Kidney (tissue), 14 donors: ENCODE results near the gene PIM1. TPM values are rescaled to one million over a fixed set of nuclear protein-coding genes. Genes with fewer than 3 reads are reported as not detected.

Experiments used
- DNase-seq, 5 donors: peaks; one replicate each; pipeline ENCODE4 v3.0.0-alpha.2; 2013 to 2020
- FAIRE-seq: peaks from 2 replicates; lab custom pipeline; 2012; peaks lifted over from hg19 to GRCh38; lab: Jason Lieb, UNC
- H3K27ac ChIP-seq, 2 donors: one replicate each; pipeline ENCODE4 v1.7.0; 2013; ENCODE audit warnings: low read depth in 2 of 2, low read length in 2 of 2, inconsistent platforms in 1 of 2
- H3K27me3 ChIP-seq: one replicate; pipeline ENCODE4 v1.7.1; 2013; ENCODE audit warnings: low read length, inconsistent platforms; ENCODE audit not compliant: control insufficient read depth, insufficient read depth
- H3K36me3 ChIP-seq, 3 donors: one replicate each; pipeline versions ENCODE4 v1.7.0 to v1.7.1; 2013; ENCODE audit warnings: low read length in 3 of 3, control low read depth in 1 of 3, inconsistent platforms in 1 of 3; ENCODE audit not compliant: insufficient read depth in 3 of 3, control insufficient read depth in 2 of 3
- H3K4me1 ChIP-seq, 3 donors: one replicate each; pipeline versions ENCODE4 v1.7.0 to v1.7.1; 2013; ENCODE audit warnings: low read length in 3 of 3, inconsistent platforms in 1 of 3, low read depth in 1 of 3; ENCODE audit not compliant: control insufficient read depth in 2 of 3, insufficient read depth in 2 of 3
- H3K4me3 ChIP-seq, 3 donors: one replicate each; pipeline versions ENCODE4 v1.7.0 to v1.8.1; 2013; ENCODE audit warnings: low read length in 3 of 3, control low read depth in 1 of 3, inconsistent platforms in 1 of 3
- H3K9ac ChIP-seq, 3 donors: one replicate each; pipeline versions ENCODE4 v1.7.0 to v1.7.1; 2013; ENCODE audit warnings: low read length in 3 of 3, control low read depth in 1 of 3, inconsistent platforms in 1 of 3
- H3K9me3 ChIP-seq, 3 donors: one replicate each; pipeline versions ENCODE4 v1.7.0 to v1.7.1; 2013; ENCODE audit warnings: low read length in 3 of 3, control low read depth in 1 of 3, inconsistent platforms in 1 of 3; ENCODE audit not compliant: control insufficient read depth in 2 of 3, insufficient read depth in 1 of 3
- CTCF ChIP-seq: IDR thresholded peaks from 3 replicates; pipeline ENCODE4 v1.5.1; 2012; ENCODE audit warnings: mild to moderate bottlenecking, moderate library complexity, borderline replicate concordance; ENCODE audit not compliant: insufficient read depth; ENCODE audit errors: extremely low read depth
- intact Hi-C: fragments of 100-400 bp; cut with DNase I; formaldehyde crosslinking; loops from one replicate; pipeline ENCODE4 v1.11.1; 2022
- polyA plus RNA-seq: library from polyadenylated mRNA; stranded (reverse); fragments of 350-450 nt; fragmentation: Illumina TruSeq; extraction: RNeasy Lipid Tissue Mini Kit (QIAGEN cat#74804); gene quantifications from one replicate; pipeline ENCODE4 v1.2.3, GENCODE V29; 2014; ENCODE audit warnings: low read depth, low replicate concordance; ENCODE audit not compliant: insufficient read depth
- total RNA-seq: library from RNA; stranded (reverse); fragmentation: NEBNext Ultra II Directional; extraction: Animal tissue kit (Norgen Biotek cat#: 25700); gene quantifications from one replicate; pipeline ENCODE4 v1.2.1, GENCODE V29; 2021
- donor health status: control.
- donor health status: control.
- donor health status: control.
- donor health status: control.
- donor health status: control.
- donor health status: DM: yes; HTN: yes; CAD: no.
- donor health status: Normal renal cell carcinoma (clear cell type).

PIM1 gene
- total and polyA plus RNA-seq, 2 donors from 2014 or later, result 19.1 to 30.4 TPM

- intact Hi-C loops, result loop anchor here (10.0 kb wide), 1 partner anchor 118 kb away; no protein-coding TSS in a partner anchor
- peaks cover 10 to 22% (median 14%) of the 10 kb centered on the region in 3 donors for H3K36me3 ChIP-seq
- H3K9me3 ChIP-seq, result no peaks in the 10 kb centered on the region
- H3K4me3 ChIP-seq, result peak overlapping the region in 1 of 3 donors; percentile 78
- no peak overlapping the region for H3K9ac ChIP-seq
- peaks cover 0 to 11% (median 8%) of the 10 kb centered on the region in 3 donors for H3K4me1 ChIP-seq
- FAIRE-seq (no peak), DNase-seq (no peak)
- no peak overlapping the region for H3K27ac ChIP-seq
- no peaks in the 10 kb centered on the region for H3K27me3 ChIP-seq
- TF ChIP-seq CTCF, result no peak
Observed at GRCh38 chr6:37172912-37173492, 3.0 kb downstream of the PIM1 start.

- peaks cover 10 to 22% (median 14%) of the 10 kb centered on the region in 3 donors for H3K36me3 ChIP-seq
- H3K9me3 ChIP-seq, result no peaks in the 10 kb centered on the region
- H3K9ac ChIP-seq, result no peak overlapping the region
- intact Hi-C loops, result loop anchor here (10.0 kb wide), 1 partner anchor 119 kb away; no protein-coding TSS in a partner anchor
- no peak for TF ChIP-seq CTCF
- peaks cover 0 to 11% (median 5%) of the 10 kb centered on the region in 3 donors for H3K4me1 ChIP-seq
- FAIRE-seq, result no peak
- no peak for DNase-seq
- no peaks in the 10 kb centered on the region for H3K27me3 ChIP-seq
- H3K4me3 ChIP-seq, result no peak overlapping the region
- no peak overlapping the region for H3K27ac ChIP-seq
Observed at GRCh38 chr6:37173493-37174195, 3.7 kb downstream of the PIM1 start.

- DNase-seq (no peak), FAIRE-seq (no peak)
- Histone ChIP-seq H3K9me3 (no peaks in the 10 kb centered on the region), H3K4me1 (peaks cover 0 to 7% (median 0%) of the 10 kb centered on the region in 3 donors), H3K9ac (no peak overlapping the region), H3K4me3 (no peak overlapping the region), H3K27ac (no peak overlapping the region), H3K27me3 (no peaks in the 10 kb centered on the region), H3K36me3 (peaks cover 10 to 22% (median 14%) of the 10 kb centered on the region in 3 donors)
- intact Hi-C loops, result loop anchor here (10.0 kb wide), 1 partner anchor 119 kb away; no protein-coding TSS in a partner anchor
- no peak for TF ChIP-seq CTCF
Observed at GRCh38 chr6:37174196-37174514, 4.2 kb downstream of the PIM1 start.
